ENCODE measurements around the gene USP31. TPM values are rescaled to one million over a fixed set of nuclear protein-coding genes. Genes with fewer than 3 reads are reported as not detected.

The USP31 gene
- total and polyA plus RNA-seq, 2 of the 13 experiments (the other 11 are each of a cell fraction or from before 2014, with no cell fraction given) = 22.5 to 23.3 TPM

DNA sequence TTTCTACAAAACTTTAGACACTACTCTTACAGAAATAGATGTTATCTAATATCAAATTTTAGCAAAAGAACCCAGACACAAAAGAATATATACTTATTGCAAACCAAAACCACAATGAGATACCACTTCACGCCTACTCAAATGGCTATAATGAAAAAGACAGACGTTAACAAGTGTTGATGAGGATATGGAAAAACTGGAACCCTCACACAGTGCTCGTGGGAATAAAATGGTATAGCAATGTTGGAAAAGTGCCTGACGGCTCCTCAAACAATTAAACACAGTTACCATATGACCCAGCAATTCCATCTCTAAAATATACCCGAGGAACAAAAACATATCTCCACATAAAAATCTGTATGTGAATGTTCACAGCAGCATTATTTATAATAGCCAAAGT is 27.1 kb downstream of the USP31 start:
- TF ChIP-seq SOX5 (CRISPR knock-in tag; IDR thresholded peaks at IDR 0.05; ENCODE audit: borderline replicate concordance) (no peak), SIX4 (CRISPR knock-in tag; IDR thresholded peaks at IDR 0.05) (no peak), NCOA1 (CRISPR knock-in tag; IDR thresholded peaks at IDR 0.05) (no peak), ZNF800 (CRISPR knock-in tag; IDR thresholded peaks at IDR 0.05) (no peak), ZFP36L1 (CRISPR knock-in tag; IDR thresholded peaks at IDR 0.05) (no peak), ZNF737 (CRISPR knock-in tag; IDR thresholded peaks at IDR 0.05; ENCODE audit: borderline replicate concordance) (no peak), FOXA1 (IDR thresholded peaks at IDR 0.05) (no peak), FOXA1 (CRISPR knock-in tag; IDR thresholded peaks at IDR 0.05) (no peak), EZH2 (conservative IDR thresholded peaks at IDR 0.05; ENCODE audit: low read depth, low read length) (no peak), ZNF569 (CRISPR knock-in tag; IDR thresholded peaks at IDR 0.05; ENCODE audit: borderline replicate concordance) (no peak), NCOA2 (CRISPR knock-in tag; IDR thresholded peaks at IDR 0.05) (no peak), ZNF124 (CRISPR knock-in tag; IDR thresholded peaks at IDR 0.05) (no peak), ZNF30 (CRISPR knock-in tag; IDR thresholded peaks at IDR 0.05) (no peak), MZF1 (CRISPR knock-in tag; IDR thresholded peaks at IDR 0.05; ENCODE audit: borderline replicate concordance) (no peak), ZNF280B (CRISPR knock-in tag; IDR thresholded peaks at IDR 0.05; ENCODE audit: borderline replicate concordance) (no peak)
- TF ChIP-seq, protein P1, sequence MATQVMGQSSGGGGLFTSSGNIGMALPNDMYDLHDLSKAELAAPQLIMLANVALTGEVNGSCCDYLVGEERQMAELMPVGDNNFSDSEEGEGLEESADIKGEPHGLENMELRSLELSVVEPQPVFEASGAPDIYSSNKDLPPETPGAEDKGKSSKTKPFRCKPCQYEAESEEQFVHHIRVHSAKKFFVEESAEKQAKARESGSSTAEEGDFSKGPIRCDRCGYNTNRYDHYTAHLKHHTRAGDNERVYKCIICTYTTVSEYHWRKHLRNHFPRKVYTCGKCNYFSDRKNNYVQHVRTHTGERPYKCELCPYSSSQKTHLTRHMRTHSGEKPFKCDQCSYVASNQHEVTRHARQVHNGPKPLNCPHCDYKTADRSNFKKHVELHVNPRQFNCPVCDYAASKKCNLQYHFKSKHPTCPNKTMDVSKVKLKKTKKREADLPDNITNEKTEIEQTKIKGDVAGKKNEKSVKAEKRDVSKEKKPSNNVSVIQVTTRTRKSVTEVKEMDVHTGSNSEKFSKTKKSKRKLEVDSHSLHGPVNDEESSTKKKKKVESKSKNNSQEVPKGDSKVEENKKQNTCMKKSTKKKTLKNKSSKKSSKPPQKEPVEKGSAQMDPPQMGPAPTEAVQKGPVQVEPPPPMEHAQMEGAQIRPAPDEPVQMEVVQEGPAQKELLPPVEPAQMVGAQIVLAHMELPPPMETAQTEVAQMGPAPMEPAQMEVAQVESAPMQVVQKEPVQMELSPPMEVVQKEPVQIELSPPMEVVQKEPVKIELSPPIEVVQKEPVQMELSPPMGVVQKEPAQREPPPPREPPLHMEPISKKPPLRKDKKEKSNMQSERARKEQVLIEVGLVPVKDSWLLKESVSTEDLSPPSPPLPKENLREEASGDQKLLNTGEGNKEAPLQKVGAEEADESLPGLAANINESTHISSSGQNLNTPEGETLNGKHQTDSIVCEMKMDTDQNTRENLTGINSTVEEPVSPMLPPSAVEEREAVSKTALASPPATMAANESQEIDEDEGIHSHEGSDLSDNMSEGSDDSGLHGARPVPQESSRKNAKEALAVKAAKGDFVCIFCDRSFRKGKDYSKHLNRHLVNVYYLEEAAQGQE (IDR thresholded peaks at IDR 0.05; ENCODE audit: borderline replicate concordance in 1 of 2, low read depth in 1 of 2, low read length in 2 of 2) = no peak
- H3K27me3 ChIP-seq (ENCODE audit: control insufficient read depth in 1 of 2, insufficient read depth in 2 of 2, low read length in 2 of 2) = no peaks in the 10 kb centered on the region
- H3K4me3 ChIP-seq (replicated peaks in 1 of 3; ENCODE audit: insufficient read depth in 1 of 3, low read depth in 2 of 3, low read length in 3 of 3) = no peak overlapping the region
- no peak for FAIRE-seq
- peaks cover 18% of the 10 kb centered on the region for H4K20me1 ChIP-seq (ENCODE audit: insufficient read depth, low read length)
- no peak overlapping the region for H3K9ac ChIP-seq (ENCODE audit: insufficient read depth, low read depth, low read length)
- intact Hi-C loops (cut with micrococcal nuclease; ENCODE audit: unreplicated experiment) (no loop called here), in situ Hi-C loops (cut with HindIII; ENCODE audit: extremely low pct_ligation_motif_present, low pct_unique_long_range_greater_than_20kb) (no loop called here)
- ATAC-seq = no peak
- 89% methylated on average over 5 of the region's 5 CpGs for WGBS (ENCODE audit: low lambda C conversion rate)
- H2AFZ ChIP-seq (ENCODE audit: low read length) = no peak overlapping the region
- peaks cover 90% of the 10 kb centered on the region for H3K79me2 ChIP-seq (ENCODE audit: insufficient read depth, low read length)
- CTCF ChIA-PET (ENCODE audit: low intra/inter-chr PET ratio, low total read pairs) = no interaction called here
- H3K36me3 ChIP-seq (replicated peaks in 1 of 2; ENCODE audit: control insufficient read depth in 1 of 2, insufficient read depth in 2 of 2, low read length in 2 of 2) = no peaks in the 10 kb centered on the region; a peak in 1 of 5 replicates
- DNase-seq (ENCODE audit: low spot score) = no peak
- peaks cover 30% of the 10 kb centered on the region for H3K4me1 ChIP-seq (ENCODE audit: insufficient read depth, low read length)
- no peak overlapping the region for H3K27ac ChIP-seq (ENCODE audit: extremely low read length, insufficient read depth, low read length)
- POLR2A ChIA-PET = no interaction called here
- no TSS peak for BruUV-seq (replicated peaks)
- no peaks in the 10 kb centered on the region for H3K9me3 ChIP-seq (ENCODE audit: low read length)
- no peak overlapping the region for H3K4me2 ChIP-seq (ENCODE audit: low read depth, low read length)

Data from HepG2 (cell line).